8988T (cell line): Measurements from ENCODE around the gene TFF3.

Experiments
- DNase-seq: peaks from one replicate; pipeline ENCODE4 v3.0.0; 2011

The TFF3 gene

DNA sequence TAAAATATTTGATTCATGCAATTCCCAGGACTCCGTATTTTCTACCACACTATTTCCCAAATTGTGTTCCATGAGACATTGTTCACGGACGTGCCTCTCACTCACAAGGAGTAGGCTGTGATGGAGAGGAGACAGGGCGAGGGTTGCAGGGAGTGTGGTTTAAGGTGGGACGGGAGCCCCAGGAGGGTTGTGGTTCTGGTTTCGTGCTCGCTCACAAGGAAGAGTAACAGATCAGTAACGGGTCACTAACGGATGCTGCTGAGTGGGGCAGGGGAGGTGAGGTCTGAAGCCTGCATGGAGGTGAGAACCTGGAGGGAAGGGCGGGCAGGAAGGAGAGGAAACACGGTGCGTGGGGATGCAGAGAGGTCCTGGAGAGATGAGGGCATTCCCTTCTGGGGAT, 28.8 kb downstream of the TFF3 start:
- no peak for DNase-seq

DNA sequence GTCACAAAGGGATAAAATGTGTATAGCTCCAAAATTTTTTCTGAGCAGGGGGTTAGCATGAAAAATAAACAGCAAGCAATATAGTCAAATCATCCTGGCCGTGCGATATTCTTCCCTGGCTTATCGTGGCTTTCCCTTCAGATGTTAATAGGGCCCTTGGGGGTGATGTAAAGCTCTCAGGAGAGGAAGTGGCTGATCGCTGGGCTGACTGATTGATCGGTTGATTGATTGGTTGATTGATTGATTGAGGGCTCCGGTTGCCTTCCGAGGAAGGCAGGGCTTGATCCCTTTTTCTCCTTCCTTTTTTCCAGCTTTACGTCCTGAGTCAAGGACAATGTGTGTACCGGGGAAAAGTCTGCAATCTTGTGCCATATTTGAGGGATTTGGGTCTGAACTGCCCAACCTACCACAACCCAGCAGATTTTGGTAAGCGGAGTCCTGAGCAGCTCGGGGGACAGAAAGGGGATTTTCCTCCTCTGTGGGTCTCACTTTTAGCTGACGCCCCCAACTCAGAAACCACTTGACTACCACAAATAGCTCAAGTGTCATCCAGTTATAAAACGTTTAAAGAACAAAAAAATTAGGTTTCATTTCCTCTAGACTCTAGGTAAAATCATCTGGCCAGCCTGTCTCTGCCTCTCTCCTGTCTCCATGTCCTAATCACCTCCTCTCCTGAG, 29.5 kb downstream of the TFF3 start:
- no peak for DNase-seq

DNA sequence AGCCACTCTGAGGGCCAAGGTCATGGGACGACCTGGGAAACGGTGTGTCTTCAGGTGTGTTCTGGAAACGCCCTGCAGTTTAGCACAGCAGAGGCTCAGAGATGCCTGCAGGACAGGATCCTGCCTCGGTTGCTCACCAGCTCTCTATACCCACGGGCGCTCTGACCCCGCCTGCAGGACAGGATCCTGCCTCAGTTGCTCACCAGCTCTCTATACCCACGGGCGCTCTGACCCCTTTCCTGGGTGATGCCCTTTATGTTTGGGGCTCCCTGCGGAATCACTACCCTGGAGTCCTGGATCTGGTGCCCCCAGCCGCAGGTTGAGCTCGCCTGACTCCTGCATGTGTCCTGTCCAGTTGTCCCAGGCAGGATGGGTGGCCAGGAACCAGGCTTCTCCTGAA, 32.5 kb downstream of the TFF3 start:
- no peak for DNase-seq

DNA sequence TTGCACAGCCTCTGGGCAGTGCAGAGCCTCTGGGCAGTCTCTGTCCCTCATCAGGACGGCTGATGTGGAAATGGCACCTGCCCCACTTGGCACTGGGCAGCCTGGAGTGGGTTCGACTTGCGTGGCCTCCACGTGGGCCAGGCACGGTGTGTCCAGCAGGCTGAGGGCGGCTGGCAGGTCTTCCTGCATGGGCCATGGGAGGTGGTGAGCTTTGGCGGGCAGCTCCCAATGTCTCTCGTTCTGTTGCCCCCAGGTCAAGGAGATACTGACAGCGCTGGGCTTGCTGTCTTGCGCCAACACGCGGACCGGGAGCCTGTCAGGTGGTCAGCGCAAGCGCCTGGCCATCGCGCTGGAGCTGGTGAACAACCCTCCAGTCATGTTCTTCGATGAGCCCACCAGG, 33.2 kb downstream of the TFF3 start:
- no peak for DNase-seq

DNA sequence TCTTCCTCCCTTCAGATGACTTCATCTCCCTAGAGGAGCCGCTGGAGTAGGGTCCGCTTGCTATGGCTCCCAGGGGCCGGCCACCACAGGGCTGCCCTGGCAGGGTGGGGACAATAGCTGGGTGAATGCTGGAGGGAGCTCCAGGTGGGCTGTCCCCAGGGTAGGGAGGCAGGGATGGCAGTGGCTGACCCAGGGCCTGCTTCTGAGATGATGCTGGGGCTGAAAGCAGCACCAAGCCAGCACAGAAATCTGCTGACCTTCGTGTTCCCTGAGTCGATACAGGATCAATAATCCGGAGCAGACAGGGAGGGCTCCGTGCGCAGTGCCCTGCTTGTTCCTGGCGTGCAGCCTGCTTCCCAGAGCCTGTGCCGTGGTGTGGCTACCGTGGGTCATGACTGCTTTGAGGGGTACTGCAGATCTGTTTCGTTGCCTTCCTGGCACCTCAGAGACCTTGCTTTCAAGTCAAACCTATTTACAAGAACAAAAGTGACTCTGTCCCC, 34.0 kb downstream of the TFF3 start:
- DNase-seq: no peak

DNA sequence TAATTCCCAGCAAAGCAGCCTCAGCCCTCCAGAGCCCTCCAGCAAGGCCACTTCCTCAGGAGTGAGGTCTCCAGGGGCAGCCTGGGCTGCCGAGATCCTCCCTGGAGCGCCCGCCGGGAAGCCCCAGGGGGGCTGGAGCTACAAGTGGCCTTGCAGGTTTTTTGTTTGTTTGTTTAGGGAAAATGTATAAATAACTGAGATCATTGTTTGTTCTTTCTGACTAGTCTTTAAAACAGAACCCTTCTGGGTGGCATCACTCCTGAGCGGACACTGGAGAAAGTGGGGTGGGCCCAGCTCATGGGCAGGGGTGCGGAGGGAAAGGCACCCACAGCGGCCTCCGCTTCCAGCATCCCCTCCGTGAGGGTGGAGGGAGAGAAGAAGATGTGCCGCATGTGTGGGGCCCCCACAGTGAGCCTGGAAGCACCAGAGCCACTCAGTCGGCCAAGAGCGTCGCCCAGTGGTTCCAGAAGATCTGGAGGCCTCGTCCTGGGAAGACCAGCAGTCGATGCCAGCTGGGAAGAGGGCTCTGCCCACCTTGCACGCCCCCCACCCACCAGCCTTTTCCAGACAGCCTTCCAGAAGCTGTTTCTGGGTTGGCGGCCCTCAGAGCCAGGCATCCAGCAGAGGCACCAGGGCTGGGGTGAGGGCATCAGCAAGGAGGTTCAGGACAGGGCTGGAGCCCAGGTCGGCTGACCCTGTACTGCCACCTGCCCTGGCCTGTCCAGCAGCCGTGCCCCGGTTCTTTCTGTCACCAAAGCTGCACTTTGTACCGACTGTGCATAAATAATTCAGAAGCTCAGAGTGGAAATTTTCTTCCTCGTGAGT, 34.6 kb downstream of the TFF3 start:
- DNase-seq: no peak

DNA sequence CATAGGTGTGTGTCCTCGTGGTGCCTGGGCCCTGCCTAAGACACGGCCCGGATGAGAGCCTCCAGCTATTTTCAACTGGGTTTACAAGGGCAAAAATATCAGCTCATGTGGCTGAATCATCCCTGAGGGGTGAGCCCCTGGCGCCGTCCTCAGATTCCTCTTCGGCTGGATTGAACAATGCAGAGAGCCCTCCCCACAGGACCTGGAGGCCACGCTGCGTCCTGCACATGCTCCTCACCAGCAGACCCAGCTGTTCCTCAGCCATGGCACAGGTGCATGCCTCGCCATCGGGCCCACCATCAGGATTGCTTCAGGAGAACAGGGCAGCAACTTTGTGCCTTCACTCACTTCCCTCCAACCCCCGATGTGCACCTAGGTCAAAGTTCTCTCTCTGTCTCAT, 35.3 kb downstream of the TFF3 start:
- no peak for DNase-seq

DNA sequence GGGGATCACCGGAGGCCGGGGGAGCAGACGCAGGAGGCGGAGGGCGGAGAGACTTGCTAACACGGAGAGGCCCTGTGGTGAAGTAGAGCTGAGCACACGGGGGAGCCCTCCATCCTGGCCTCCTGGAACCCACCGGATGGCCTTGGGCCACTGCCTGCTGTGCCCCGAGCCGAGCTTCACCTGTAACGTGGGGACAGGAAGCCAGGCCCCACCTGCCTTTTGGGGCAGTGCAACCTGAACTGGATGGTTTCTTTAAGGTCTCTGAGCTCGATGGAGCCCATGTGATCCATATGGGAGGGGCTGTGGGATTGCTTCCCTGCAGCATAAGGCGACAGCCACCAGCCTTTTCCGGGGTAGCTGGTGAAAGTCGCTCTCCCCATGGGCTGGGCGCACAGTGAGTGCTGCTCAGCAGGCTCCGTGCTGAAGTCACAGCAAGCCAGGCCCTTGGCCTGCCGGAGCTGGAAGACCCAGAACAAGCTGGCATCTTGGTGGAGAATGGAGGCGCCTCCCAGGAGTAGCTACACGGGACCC, 35.8 kb downstream of the TFF3 start:
- DNase-seq: no peak

DNA sequence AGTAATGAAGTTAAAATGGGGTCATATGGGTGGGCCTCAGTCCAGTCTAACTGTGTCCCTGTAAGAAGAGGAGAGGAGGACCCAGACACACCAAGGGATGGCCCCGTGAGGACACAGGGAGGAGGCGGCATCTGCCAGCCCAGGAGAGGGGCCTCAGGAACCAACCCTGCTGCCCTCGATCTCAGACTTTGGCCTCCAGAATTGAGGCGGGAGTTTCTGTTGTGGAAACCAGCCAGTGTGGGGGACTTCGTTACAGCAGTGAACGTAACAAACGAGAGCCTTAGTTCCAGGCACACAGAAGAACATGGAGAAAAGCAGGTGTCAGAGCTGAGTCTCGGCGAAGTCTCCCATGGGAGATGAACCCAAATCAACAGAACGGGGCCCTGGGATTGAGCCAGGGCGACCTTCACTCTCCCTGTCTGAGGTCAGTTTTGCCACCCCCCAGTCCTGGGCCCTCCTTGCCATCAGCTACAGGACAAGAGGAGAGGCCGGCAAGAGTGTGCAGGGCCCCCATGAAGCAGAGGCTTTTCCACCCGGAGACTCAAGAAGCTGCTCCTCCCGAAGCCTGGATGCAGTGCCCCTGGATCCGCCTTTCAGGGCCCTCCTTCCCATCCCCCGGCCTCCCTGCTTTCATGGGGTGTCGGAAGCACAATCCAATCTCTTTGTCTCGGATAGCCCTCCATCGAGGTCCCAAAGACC, 36.6 kb downstream of the TFF3 start:
- DNase-seq: no peak

DNA sequence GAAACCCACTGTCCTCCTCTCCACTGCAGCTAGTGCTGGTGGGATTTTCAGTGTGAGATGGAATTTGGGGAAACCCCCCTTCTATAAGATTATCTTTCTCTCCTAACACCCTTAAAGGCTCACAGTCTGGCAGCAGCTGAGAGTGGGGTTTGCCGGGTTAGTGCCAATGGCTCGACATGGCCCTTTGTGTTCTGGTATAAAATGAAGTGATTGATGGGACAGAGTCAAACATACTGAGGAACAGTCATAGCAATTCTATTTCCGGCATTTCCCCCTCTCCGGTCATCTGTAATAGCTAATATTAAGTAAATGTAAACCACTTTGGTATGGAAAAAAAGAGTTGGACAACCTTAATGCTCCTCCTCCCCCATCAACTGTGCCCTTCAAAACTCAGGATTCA, 37.6 kb downstream of the TFF3 start:
- no peak for DNase-seq

DNA sequence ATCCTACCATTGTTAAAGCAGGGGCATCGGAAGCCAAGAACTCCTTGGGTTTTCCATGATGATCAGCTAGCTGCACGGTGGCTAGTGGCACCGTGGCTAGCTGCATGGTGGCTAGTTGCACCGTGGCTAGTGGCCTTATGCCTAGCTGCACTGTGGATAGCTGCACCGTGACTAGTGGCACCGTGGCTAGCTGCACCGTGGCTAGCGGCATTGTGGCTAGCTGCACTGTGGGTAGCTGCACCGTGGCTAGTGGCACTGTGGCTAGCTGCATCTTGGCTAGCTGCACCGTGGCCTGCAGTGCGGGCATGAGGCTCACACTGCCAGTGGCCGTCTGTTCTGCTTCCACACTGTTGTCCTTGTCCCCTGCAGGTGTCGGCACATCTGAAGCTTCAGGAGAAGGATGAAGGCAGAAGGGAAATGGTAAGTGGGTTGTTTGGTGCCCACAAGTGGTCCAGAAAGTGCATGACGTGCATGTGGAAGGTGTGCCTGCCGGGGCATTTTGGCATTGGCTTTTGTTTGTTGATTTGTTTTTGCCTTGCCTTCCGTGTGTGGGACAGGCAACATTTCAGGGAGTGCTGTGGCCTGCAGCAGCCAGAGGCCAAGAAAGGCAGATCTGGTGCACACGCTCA, 38.6 kb downstream of the TFF3 start:
- DNase-seq: no peak

DNA sequence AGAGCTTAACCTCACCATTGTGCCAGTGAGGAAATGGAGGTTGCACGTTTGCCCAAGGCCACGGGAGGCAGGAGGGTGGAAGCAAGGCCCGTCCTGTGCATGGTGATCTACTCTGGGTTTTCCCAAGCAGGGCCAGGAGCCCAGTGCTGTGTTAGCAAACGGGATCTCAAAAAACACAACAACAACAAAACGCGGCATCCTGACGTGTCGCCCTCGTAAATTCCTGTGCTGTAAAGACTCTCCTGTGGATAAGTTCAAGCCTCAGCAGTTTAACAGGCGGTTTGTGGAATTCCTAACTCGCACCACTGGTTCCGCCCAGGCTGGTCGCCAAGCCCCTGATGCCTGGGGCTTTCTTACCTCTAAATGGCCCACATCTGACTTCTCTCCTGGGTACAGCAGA, 39.1 kb downstream of the TFF3 start:
- DNase-seq: no peak

DNA sequence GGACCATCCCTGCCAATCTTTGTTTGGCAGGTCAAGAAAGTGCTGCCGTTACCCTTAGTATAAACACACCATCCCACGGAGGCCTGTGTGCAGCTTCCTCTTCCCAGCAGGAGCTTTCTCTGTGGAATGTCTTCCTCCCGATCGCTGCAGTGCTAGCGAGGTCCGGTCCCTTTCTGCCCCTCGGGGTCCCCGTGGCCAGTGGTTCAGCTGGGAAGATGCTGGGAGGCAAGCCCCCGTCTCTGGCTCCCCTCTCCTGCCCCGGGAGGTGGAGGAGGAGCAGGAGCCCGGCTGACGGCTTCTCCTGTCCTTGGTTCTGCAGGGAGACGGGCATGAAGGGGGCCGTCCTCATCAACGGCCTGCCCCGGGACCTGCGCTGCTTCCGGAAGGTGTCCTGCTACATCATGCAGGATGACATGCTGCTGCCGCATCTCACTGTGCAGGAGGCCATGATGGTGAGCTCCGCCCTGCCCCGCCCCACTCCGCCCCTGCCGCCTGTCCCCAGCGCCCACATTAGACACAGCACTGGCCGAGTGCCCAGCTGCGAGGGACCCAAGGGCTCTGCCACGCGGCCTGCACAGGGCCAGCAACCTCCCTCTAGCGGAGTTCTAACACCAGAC, 42.1 kb downstream of the TFF3 start:
- DNase-seq: no peak

DNA sequence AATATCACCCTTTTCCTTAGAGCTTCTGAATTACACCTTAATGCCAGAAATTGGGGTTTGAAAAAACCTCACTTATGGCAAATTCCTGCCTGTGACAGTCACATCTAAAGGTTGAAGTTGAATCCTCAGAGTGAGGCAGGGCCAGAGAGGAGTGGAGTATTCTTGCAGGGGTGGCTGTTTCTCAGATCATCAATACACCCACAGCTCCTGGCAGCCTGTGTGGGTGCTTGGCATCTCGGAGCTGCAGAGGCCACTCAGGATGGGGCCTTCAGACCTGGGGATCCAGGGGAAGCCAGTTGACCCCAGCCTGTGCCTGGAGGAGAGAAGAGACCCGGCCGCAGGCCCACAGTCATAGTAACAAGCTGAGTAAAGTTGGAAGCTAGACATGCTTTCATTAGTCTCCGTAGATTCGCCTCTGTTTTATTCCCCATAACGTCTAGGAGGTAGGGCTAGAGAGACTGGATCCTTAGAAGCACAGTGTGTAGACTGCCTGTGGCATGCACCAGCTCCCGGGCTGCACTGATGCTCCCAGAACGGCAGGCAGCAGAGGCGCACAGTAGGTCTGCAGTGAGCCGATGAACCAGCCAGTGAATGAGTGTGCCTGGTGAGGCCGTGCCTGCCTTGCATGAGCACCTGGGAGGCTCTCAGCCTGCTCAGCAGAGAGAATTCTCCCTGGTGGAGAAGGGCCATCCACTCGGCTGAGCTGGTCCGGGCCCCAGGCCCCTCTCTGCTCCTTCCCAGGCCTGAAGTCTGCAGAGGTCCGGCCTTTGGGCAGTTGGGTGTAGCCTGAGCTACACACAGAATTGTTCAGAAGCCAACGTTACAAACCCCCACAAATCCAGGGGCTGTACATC, 42.9 kb downstream of the TFF3 start:
- no peak for DNase-seq

DNA sequence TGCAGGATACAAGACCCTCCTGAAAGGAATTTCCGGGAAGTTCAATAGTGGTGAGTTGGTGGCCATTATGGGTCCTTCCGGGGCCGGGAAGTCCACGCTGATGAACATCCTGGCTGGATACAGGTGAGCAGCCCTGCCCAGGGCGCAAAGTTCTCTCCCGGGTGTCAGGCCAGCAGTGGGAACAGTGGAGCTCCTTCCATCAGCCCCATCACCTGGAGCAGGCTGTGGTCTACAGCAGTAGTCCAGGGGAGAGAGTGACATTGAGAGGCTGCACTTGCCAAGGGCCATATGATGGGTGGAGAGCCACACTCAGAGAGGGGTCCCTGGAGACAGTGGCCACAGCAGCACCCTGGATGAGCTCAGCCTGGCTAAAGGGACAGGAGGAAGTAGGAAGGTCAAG, 44.1 kb downstream of the TFF3 start:
- no peak for DNase-seq

DNA sequence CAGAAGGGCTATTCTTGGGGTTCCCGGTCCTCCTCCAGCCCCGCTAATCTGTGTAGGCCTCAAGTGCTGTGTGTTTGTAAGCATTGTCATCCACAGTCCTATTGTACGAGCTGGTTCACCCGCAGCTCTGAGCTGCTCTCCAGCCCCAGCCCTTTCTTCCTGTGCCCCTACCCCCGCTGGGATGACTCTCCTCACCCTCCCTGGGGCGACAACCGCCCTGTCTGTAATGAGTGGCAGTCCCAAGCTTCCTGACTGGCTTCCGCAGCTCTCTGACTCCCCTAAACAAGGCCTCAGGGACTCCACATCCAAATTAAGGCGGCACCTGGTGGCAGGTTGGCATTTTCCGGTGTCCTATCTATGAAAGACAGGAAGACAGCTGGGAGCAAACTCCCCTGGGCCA, 45.8 kb downstream of the TFF3 start:
- DNase-seq: no peak

DNA sequence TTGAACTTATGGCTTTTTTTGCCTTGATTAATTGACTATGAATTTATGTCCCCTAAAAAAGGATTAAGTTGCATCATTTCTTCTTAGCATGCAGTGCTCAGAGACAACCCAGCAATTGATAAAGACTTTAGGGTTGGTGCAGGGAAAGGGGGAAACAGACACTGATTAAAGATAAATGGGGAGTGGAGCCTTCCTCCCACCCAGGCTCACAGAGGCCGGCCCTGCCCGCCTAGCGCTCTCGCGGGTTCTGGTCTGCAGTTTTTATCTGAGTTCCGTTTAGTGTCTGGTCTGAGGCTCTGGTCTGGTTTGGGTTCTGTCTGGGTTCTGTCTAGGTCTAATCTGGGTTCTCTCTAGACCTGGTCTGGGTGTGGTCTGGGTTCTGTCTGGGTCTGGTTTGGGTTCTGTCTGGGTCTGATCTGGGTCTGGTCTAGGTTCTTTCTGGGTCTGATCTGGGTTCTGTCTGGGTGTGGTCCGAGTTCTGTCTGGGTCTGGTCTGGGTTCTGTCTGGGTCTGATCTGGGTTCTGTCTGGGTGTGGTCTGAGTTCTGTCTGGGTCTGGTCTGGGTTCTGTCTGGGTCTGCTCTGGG, 48.1 kb downstream of the TFF3 start:
- DNase-seq: no peak

DNA sequence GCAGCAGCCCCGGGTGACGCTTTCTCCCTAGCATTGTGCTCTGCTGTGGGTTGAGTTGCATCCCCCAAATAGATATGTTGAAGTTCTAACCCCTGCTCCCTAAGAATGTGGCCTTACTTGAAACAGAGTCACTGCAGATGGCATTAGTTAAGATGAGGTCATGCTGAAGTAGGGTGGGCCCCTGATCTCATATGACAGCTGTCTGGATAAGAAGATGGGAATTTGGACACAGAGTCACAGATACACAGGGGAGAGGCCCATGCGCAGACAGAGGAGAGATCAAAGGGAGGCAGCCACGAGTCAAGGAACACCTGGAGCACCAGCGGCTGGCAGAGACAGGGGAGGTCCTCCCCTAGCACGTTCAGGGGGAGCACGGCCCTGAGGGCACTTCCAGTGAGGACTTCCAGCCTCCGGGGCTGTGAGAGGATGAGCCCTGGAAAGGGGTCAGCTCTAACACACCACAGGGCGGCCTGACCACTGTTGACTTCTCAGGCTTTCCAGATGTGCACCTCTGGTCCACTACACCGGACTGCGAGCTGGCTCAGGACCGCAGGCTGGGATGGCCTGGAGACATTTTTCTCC, 49.9 kb downstream of the TFF3 start:
- DNase-seq: no peak

DNA sequence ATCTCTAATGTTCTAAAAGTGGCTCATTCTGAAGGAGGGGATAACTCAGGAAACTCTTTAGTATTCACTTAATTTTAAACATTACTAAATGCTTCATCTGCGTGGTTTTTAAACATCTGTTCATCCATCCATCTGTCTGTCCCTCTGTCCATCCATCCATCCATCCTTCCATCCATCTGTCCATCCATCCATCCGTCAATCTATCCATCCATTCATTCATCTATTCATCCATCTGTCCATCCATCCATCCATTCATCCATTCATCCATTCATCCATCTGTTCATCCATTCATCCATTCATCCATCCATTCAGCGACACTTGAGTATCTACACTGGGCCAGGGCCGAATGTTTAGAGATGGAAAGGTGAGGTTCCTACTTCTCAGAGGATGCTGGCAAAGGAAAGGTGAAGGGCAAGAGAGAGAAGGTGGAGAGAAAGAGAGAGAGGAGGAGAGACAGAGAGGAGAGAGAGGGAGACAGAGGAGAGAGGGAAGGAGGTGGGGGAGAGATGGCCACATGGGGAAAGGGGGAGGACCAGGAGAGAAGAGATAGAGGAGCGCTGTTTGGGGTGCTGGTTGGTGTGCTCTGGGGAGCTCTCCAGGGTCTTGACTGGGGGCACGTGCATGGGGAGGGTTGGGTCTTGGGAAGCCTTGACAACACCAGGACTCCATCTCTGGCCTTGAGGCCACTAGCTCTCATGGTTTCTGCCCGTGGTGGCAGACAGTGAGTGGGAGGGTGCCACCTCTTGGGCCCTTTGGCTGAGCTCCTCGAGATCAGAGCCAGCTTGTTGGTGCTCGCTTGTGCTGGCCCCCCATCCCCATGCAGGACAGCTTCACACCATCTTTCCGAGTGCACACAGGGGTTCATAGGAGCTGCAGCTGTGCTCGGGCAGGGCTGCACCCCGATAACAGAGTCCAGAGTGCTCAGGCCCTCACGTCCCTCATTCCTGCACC, 50.7 kb downstream of the TFF3 start:
- no peak for DNase-seq
